SK-N-SH (cell line): Measurements from ENCODE around the gene WARS2.

Experiments used
- CTCF ChIP-seq: fragments of 200-600 bp; sonication (generic); IDR thresholded peaks from 2 replicates; pipeline ENCODE4 v1.6.1; 2017; ENCODE audit warnings: antibody characterized with exemption, mild to moderate bottlenecking, moderate library complexity
- EP300 ChIP-seq, 2 experiments: IDR thresholded peaks; 2 replicates each; pipeline versions ENCODE4 v1.4.0 to v1.6.1; 2012; ENCODE audit warnings: borderline replicate concordance in 1 of 2, low read depth in 1 of 2, low read length in 1 of 2
- EZH2phosphoT487 ChIP-seq: fragments of 200-600 bp; sonication (generic); IDR thresholded peaks from 2 replicates; pipeline ENCODE4 v1.6.1; 2017; ENCODE audit warnings: low read depth, mixed run types, mild to moderate bottlenecking, antibody characterized with exemption, moderate library complexity, borderline replicate concordance
- IRF3 ChIP-seq: fragments of 150-350 bp; IDR thresholded peaks from 2 replicates; pipeline ENCODE4 v1.6.1; 2016; ENCODE audit warnings: mild to moderate bottlenecking, low read depth, low read length
- JUND ChIP-seq: IDR thresholded peaks from 2 replicates; pipeline ENCODE4 v1.4.0; 2012
- POLR2AphosphoS5 ChIP-seq: IDR thresholded peaks from 2 replicates; pipeline ENCODE4 v1.6.1; 2012; ENCODE audit warnings: low read depth, low read length
- TCF12 ChIP-seq: IDR thresholded peaks from 2 replicates; pipeline ENCODE4 v1.4.0; 2012

DNA sequence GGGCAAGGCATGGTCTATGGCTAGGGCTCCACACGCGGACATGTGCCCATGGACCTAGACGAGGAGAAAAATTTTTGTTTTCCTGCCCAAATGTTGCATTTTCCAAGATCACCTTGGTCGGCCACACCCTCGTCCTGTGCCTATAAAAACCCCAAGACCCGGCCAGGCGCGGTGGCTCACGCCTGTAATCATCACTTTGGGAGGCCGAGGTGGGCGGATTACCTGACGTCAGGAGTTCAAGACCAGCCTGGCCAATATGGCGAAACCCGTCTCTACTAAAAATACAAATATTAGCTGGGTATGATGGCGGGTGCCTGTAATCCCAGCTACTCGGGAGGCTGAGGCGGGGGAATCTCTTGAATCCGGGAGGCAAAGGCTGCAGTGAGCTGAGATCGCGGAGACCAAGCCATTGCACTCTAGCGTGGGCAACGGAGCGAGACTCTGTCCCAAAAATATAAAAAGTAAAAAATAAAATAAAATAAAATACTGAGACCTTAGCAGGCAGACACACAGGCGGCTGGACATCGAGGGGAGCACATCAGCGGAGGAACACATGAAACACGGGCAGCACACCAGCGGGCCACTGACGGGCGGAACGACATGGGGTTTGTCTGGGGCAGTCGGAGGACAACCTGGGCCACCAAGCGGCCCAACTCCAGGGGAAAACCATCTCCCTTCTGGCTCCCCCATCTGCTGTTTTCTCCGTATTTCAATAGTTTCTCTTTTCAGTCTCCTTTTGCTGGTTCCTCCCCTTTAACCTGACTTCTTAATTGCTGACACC is 91.6 kb downstream of the WARS2 start:
- TF ChIP-seq POLR2AphosphoS5 (no peak), CTCF (no peak), IRF3 (no peak), EZH2phosphoT487 (no peak), EP300 (IDR thresholded peaks at IDR 0.05; ENCODE audit: borderline replicate concordance in 1 of 2, low read depth in 1 of 2, low read length in 1 of 2) (no peak), TCF12 (no peak), JUND (no peak)
